ENCODE measurements around the gene DUSP12. TPM values are rescaled to one million over a fixed set of nuclear protein-coding genes. Genes with fewer than 3 reads are reported as not detected.

Gene DUSP12
- total RNA-seq, 1 experiment from 2014 or later = 29.4 TPM

DNA sequence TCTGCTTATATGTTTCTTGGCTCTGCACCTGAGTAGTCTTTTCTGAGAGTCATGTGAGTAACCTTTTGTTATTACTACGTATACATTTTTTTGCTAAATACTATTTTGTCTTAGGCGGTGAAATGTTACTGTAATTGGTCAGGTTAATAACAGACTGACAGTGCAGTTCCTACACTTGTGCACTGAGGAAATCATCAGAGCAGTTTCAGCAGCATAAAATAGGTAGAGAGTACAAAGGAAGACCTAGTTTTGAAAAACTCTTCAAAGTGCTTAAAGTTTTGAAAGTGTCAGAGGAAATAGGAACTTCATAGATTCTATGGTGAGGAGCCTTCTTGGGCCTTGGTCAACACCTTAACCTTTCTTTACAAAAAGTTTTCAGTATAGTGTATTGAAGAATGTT, 27.7 kb downstream of the DUSP12 start:
- H3K27ac Mint-ChIP-seq = no peak overlapping the region
- H3K27me3 Mint-ChIP-seq (ENCODE audit: low read depth) = no peaks in the 10 kb centered on the region
- H3K4me3 Mint-ChIP-seq = no peak overlapping the region
- H3K4me1 Mint-ChIP-seq = no peaks in the 10 kb centered on the region
- ATAC-seq (no peak), DNase-seq (ENCODE audit: low spot score) (no peak)
- ChIA-PET CTCF (no interaction called here), POLR2A (no interaction called here)
- no peaks in the 10 kb centered on the region for H3K9me3 Mint-ChIP-seq
- TF ChIP-seq SOX15 (CRISPR knock-in tag; IDR thresholded peaks at IDR 0.05) (no peak), RORB (CRISPR knock-in tag; IDR thresholded peaks at IDR 0.05) (no peak), HMGA2 (CRISPR knock-in tag; IDR thresholded peaks at IDR 0.05) (no peak)
- TF ChIP-seq, protein P1, sequence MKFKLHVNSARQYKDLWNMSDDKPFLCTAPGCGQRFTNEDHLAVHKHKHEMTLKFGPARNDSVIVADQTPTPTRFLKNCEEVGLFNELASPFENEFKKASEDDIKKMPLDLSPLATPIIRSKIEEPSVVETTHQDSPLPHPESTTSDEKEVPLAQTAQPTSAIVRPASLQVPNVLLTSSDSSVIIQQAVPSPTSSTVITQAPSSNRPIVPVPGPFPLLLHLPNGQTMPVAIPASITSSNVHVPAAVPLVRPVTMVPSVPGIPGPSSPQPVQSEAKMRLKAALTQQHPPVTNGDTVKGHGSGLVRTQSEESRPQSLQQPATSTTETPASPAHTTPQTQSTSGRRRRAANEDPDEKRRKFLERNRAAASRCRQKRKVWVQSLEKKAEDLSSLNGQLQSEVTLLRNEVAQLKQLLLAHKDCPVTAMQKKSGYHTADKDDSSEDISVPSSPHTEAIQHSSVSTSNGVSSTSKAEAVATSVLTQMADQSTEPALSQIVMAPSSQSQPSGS (CRISPR knock-in tag; IDR thresholded peaks at IDR 0.05; ENCODE audit: borderline replicate concordance, low read depth) = no peak
- TF ChIP-seq, protein P2, sequence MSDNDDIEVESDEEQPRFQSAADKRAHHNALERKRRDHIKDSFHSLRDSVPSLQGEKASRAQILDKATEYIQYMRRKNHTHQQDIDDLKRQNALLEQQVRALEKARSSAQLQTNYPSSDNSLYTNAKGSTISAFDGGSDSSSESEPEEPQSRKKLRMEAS (CRISPR knock-in tag; IDR thresholded peaks at IDR 0.05) = no peak
- H3K36me3 Mint-ChIP-seq = no peaks in the 10 kb centered on the region

DNA sequence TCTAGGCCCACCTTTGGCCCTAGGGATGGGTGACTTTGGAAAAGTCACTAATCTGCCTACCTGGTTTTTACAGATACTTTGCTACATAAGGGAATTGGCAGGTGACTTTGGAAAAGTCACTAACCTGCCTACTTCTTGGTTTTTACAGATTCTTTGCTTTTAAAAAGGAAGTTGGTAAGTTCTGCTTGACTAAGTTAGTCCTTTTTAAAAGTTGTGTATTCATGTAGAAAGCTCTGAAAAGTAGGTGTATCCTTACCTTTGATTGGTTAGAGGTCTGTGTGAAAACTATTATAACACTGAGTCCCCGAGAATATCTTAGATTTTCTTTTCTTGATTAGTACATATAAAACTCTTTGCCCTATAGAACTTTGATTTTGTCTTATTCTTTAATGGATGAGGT, 28.9 kb downstream of the DUSP12 start:
- H3K27me3 Mint-ChIP-seq (ENCODE audit: low read depth) = no peaks in the 10 kb centered on the region
- H3K27ac Mint-ChIP-seq = no peak overlapping the region
- POLR2A ChIA-PET = no interaction called here
- ATAC-seq (no peak), DNase-seq (ENCODE audit: low spot score) (no peak)
- no peak overlapping the region for H3K4me3 Mint-ChIP-seq
- no peaks in the 10 kb centered on the region for H3K4me1 Mint-ChIP-seq
- H3K36me3 Mint-ChIP-seq = no peaks in the 10 kb centered on the region
- CTCF ChIA-PET = no interaction called here
- no peaks in the 10 kb centered on the region for H3K9me3 Mint-ChIP-seq
- TF ChIP-seq, protein P3, sequence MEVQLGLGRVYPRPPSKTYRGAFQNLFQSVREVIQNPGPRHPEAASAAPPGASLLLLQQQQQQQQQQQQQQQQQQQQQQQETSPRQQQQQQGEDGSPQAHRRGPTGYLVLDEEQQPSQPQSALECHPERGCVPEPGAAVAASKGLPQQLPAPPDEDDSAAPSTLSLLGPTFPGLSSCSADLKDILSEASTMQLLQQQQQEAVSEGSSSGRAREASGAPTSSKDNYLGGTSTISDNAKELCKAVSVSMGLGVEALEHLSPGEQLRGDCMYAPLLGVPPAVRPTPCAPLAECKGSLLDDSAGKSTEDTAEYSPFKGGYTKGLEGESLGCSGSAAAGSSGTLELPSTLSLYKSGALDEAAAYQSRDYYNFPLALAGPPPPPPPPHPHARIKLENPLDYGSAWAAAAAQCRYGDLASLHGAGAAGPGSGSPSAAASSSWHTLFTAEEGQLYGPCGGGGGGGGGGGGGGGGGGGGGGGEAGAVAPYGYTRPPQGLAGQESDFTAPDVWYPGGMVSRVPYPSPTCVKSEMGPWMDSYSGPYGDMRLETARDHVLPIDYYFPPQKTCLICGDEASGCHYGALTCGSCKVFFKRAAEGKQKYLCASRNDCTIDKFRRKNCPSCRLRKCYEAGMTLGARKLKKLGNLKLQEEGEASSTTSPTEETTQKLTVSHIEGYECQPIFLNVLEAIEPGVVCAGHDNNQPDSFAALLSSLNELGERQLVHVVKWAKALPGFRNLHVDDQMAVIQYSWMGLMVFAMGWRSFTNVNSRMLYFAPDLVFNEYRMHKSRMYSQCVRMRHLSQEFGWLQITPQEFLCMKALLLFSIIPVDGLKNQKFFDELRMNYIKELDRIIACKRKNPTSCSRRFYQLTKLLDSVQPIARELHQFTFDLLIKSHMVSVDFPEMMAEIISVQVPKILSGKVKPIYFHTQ (CRISPR knock-in tag; IDR thresholded peaks at IDR 0.05) = no peak
- no peak for TF ChIP-seq JAZF1 (CRISPR knock-in tag; IDR thresholded peaks at IDR 0.05)
- TF ChIP-seq, protein P4, sequence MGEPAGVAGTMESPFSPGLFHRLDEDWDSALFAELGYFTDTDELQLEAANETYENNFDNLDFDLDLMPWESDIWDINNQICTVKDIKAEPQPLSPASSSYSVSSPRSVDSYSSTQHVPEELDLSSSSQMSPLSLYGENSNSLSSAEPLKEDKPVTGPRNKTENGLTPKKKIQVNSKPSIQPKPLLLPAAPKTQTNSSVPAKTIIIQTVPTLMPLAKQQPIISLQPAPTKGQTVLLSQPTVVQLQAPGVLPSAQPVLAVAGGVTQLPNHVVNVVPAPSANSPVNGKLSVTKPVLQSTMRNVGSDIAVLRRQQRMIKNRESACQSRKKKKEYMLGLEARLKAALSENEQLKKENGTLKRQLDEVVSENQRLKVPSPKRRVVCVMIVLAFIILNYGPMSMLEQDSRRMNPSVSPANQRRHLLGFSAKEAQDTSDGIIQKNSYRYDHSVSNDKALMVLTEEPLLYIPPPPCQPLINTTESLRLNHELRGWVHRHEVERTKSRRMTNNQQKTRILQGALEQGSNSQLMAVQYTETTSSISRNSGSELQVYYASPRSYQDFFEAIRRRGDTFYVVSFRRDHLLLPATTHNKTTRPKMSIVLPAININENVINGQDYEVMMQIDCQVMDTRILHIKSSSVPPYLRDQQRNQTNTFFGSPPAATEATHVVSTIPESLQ (CRISPR knock-in tag; IDR thresholded peaks at IDR 0.05) = no peak
- TF ChIP-seq, protein P5, sequence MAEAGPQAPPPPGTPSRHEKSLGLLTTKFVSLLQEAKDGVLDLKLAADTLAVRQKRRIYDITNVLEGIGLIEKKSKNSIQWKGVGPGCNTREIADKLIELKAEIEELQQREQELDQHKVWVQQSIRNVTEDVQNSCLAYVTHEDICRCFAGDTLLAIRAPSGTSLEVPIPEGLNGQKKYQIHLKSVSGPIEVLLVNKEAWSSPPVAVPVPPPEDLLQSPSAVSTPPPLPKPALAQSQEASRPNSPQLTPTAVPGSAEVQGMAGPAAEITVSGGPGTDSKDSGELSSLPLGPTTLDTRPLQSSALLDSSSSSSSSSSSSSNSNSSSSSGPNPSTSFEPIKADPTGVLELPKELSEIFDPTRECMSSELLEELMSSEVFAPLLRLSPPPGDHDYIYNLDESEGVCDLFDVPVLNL (CRISPR knock-in tag; IDR thresholded peaks at IDR 0.05; ENCODE audit: borderline replicate concordance, low read depth) = no peak
- no peak for TF ChIP-seq MYBL2 (CRISPR knock-in tag; IDR thresholded peaks at IDR 0.05)
- TF ChIP-seq, protein P6, sequence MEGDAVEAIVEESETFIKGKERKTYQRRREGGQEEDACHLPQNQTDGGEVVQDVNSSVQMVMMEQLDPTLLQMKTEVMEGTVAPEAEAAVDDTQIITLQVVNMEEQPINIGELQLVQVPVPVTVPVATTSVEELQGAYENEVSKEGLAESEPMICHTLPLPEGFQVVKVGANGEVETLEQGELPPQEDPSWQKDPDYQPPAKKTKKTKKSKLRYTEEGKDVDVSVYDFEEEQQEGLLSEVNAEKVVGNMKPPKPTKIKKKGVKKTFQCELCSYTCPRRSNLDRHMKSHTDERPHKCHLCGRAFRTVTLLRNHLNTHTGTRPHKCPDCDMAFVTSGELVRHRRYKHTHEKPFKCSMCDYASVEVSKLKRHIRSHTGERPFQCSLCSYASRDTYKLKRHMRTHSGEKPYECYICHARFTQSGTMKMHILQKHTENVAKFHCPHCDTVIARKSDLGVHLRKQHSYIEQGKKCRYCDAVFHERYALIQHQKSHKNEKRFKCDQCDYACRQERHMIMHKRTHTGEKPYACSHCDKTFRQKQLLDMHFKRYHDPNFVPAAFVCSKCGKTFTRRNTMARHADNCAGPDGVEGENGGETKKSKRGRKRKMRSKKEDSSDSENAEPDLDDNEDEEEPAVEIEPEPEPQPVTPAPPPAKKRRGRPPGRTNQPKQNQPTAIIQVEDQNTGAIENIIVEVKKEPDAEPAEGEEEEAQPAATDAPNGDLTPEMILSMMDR (IDR thresholded peaks at IDR 0.05) = no peak
- TF ChIP-seq KAT7 (CRISPR knock-in tag; IDR thresholded peaks at IDR 0.05; ENCODE audit: borderline replicate concordance) = no peak
- TF ChIP-seq ZNF423 (CRISPR knock-in tag; IDR thresholded peaks at IDR 0.05) = no peak
- TF ChIP-seq, protein P2 (CRISPR knock-in tag; IDR thresholded peaks at IDR 0.05) = no peak
- no peak for TF ChIP-seq ETV6 (CRISPR knock-in tag; IDR thresholded peaks at IDR 0.05)
- TF ChIP-seq, protein P7, sequence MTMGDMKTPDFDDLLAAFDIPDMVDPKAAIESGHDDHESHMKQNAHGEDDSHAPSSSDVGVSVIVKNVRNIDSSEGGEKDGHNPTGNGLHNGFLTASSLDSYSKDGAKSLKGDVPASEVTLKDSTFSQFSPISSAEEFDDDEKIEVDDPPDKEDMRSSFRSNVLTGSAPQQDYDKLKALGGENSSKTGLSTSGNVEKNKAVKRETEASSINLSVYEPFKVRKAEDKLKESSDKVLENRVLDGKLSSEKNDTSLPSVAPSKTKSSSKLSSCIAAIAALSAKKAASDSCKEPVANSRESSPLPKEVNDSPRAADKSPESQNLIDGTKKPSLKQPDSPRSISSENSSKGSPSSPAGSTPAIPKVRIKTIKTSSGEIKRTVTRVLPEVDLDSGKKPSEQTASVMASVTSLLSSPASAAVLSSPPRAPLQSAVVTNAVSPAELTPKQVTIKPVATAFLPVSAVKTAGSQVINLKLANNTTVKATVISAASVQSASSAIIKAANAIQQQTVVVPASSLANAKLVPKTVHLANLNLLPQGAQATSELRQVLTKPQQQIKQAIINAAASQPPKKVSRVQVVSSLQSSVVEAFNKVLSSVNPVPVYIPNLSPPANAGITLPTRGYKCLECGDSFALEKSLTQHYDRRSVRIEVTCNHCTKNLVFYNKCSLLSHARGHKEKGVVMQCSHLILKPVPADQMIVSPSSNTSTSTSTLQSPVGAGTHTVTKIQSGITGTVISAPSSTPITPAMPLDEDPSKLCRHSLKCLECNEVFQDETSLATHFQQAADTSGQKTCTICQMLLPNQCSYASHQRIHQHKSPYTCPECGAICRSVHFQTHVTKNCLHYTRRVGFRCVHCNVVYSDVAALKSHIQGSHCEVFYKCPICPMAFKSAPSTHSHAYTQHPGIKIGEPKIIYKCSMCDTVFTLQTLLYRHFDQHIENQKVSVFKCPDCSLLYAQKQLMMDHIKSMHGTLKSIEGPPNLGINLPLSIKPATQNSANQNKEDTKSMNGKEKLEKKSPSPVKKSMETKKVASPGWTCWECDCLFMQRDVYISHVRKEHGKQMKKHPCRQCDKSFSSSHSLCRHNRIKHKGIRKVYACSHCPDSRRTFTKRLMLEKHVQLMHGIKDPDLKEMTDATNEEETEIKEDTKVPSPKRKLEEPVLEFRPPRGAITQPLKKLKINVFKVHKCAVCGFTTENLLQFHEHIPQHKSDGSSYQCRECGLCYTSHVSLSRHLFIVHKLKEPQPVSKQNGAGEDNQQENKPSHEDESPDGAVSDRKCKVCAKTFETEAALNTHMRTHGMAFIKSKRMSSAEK (CRISPR knock-in tag; IDR thresholded peaks at IDR 0.05; ENCODE audit: borderline replicate concordance) = no peak
- no peak for TF ChIP-seq OVOL2 (CRISPR knock-in tag; IDR thresholded peaks at IDR 0.05; ENCODE audit: borderline replicate concordance)
- no peak for TF ChIP-seq TCF7 (CRISPR knock-in tag; IDR thresholded peaks at IDR 0.05; ENCODE audit: low read depth)
- TF ChIP-seq, protein P8, sequence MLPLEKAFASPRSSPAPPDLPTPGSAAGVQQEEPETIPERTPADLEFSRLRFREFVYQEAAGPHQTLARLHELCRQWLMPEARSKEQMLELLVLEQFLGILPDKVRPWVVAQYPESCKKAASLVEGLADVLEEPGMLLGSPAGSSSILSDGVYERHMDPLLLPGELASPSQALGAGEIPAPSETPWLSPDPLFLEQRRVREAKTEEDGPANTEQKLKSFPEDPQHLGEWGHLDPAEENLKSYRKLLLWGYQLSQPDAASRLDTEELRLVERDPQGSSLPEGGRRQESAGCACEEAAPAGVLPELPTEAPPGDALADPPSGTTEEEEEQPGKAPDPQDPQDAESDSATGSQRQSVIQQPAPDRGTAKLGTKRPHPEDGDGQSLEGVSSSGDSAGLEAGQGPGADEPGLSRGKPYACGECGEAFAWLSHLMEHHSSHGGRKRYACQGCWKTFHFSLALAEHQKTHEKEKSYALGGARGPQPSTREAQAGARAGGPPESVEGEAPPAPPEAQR (CRISPR knock-in tag; IDR thresholded peaks at IDR 0.05) = no peak
